SK-N-SH (cell line): ENCODE measurements around the gene F8.
A peak's percentile ranks its signal among the peaks of the same experiment; 100 is the strongest.

Source experiments
- CTCF ChIP-seq: fragments of 200-600 bp; sonication (generic); IDR thresholded peaks from 2 replicates; pipeline ENCODE4 v1.6.1; 2017; ENCODE audit warnings: antibody characterized with exemption, mild to moderate bottlenecking, moderate library complexity
- EZH2phosphoT487 ChIP-seq: fragments of 200-600 bp; sonication (generic); IDR thresholded peaks from 2 replicates; pipeline ENCODE4 v1.6.1; 2017; ENCODE audit warnings: low read depth, mixed run types, mild to moderate bottlenecking, antibody characterized with exemption, moderate library complexity, borderline replicate concordance
- MAX ChIP-seq: IDR thresholded peaks from 2 replicates; pipeline ENCODE4 v1.4.0; 2012; ENCODE audit warnings: low read depth
- POLR2AphosphoS5 ChIP-seq: IDR thresholded peaks from 2 replicates; pipeline ENCODE4 v1.6.1; 2012; ENCODE audit warnings: low read depth, low read length

- TF ChIP-seq CTCF: no peak
- TF ChIP-seq MAX: 0 out of 2 replicates have a peak, but pooled peaks have one; percentile 15
- no peak for TF ChIP-seq POLR2AphosphoS5
- TF ChIP-seq EZH2phosphoT487: no peak
These were observed 217.4 kb downstream of the F8 start, which contains the start of gene MPP1 for GRCh38 chrX:154804957-154805695.
